ENCODE data around the gene OR52K1. TPM values are rescaled to one million over a fixed set of nuclear protein-coding genes. Genes with fewer than 3 reads are reported as not detected.
"Not testable (repeated sequence)": the region's sequence is repeated elsewhere in the genome, so short reads cannot be mapped to it uniquely, and the experiment has no call there.

OR52K1 gene
- polyA plus RNA-seq, 1 donor = 0.25 TPM

DNA sequence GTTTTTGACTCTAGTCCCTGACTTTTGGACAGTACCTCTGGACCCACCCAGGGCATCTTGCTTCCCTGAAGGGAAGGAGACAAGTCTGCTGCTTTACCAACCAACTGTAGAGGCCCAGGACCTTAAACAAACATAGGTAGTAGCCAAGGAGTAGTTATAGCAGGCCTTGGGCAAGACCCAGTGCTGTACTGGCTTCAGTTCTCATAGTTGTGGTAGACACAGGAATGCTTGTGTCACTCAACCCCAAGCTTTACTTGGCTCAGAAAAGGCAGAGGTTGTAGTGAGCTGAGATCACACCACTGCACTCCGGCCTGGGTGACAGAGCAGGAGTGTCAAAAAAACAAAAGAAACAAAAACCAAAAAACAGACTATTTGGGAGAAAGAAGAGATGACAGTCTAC is 41.2 kb downstream of the OR52K1 start:
- Histone ChIP-seq H3K9me3 (ENCODE audit: control insufficient read depth, low read depth, low read length) (no peaks in the 10 kb centered on the region), H3K27ac (ENCODE audit: low read length) (no peak overlapping the region), H3K36me3 (ENCODE audit: control insufficient read depth, insufficient read depth, low read length) (no peaks in the 10 kb centered on the region), H3K4me3 (ENCODE audit: low read length) (no peak overlapping the region), H3K4me1 (ENCODE audit: control insufficient read depth, insufficient read depth, low read length) (no peaks in the 10 kb centered on the region), H3K27me3 (ENCODE audit: control insufficient read depth, insufficient read depth, low read length) (no peaks in the 10 kb centered on the region)
- no CpG with 5 or more reads among the region's 1 CpG for WGBS (ENCODE audit: insufficient coverage, low lambda C conversion rate)
- DNase-seq = no peak

GRCh38 chr11:4527926-4528325 is 45.5 kb downstream of the OR52K1 start:
- no peak overlapping the region for H3K27ac ChIP-seq (ENCODE audit: low read length)
- WGBS (ENCODE audit: insufficient coverage, low lambda C conversion rate) = no CpG with 5 or more reads among the region's 2 CpGs
- H3K27me3 ChIP-seq (ENCODE audit: control insufficient read depth, insufficient read depth, low read length) = no peaks in the 10 kb centered on the region
- H3K4me1 ChIP-seq (ENCODE audit: control insufficient read depth, insufficient read depth, low read length) = no peaks in the 10 kb centered on the region
- no peak for DNase-seq
- no peak overlapping the region for H3K4me3 ChIP-seq (ENCODE audit: low read length)
- H3K9me3 ChIP-seq (ENCODE audit: control insufficient read depth, low read depth, low read length) = no peaks in the 10 kb centered on the region
- H3K36me3 ChIP-seq (ENCODE audit: control insufficient read depth, insufficient read depth, low read length) = no peaks in the 10 kb centered on the region

- not testable (repeated sequence) for H3K27me3 ChIP-seq (ENCODE audit: control insufficient read depth, insufficient read depth, low read length); H3K9me3 ChIP-seq (ENCODE audit: control insufficient read depth, low read depth, low read length); H3K27ac ChIP-seq (ENCODE audit: low read length); H3K4me3 ChIP-seq (ENCODE audit: low read length); DNase-seq; H3K36me3 ChIP-seq (ENCODE audit: control insufficient read depth, insufficient read depth, low read length); H3K4me1 ChIP-seq (ENCODE audit: control insufficient read depth, insufficient read depth, low read length)
- WGBS (ENCODE audit: insufficient coverage, low lambda C conversion rate) = no CpG with 5 or more reads among the region's 11 CpGs
Observed at GRCh38 chr11:4531686-4532085, 49.2 kb downstream of the OR52K1 start.

- Histone ChIP-seq H3K4me3 (ENCODE audit: low read length) (no peak overlapping the region), H3K36me3 (ENCODE audit: control insufficient read depth, insufficient read depth, low read length) (no peaks in the 10 kb centered on the region), H3K9me3 (ENCODE audit: control insufficient read depth, low read depth, low read length) (no peaks in the 10 kb centered on the region), H3K27me3 (ENCODE audit: control insufficient read depth, insufficient read depth, low read length) (no peaks in the 10 kb centered on the region), H3K27ac (ENCODE audit: low read length) (no peak overlapping the region), H3K4me1 (ENCODE audit: control insufficient read depth, insufficient read depth, low read length) (no peaks in the 10 kb centered on the region)
- WGBS (ENCODE audit: insufficient coverage, low lambda C conversion rate) = 88% methylated on average over 1 of the region's 3 CpGs
- DNase-seq = peak; percentile 16 to 26
Observed at GRCh38 chr11:4539603-4540219, 57.3 kb downstream of the OR52K1 start.

- DNase-seq = no peak
- no CpG with 5 or more reads among the region's 1 CpG for WGBS (ENCODE audit: insufficient coverage, low lambda C conversion rate)
- H3K27ac ChIP-seq (ENCODE audit: low read length) = no peak overlapping the region
- no peaks in the 10 kb centered on the region for H3K27me3 ChIP-seq (ENCODE audit: control insufficient read depth, insufficient read depth, low read length)
- no peaks in the 10 kb centered on the region for H3K36me3 ChIP-seq (ENCODE audit: control insufficient read depth, insufficient read depth, low read length)
- no peaks in the 10 kb centered on the region for H3K4me1 ChIP-seq (ENCODE audit: control insufficient read depth, insufficient read depth, low read length)
- H3K4me3 ChIP-seq (ENCODE audit: low read length) = no peak overlapping the region
- no peaks in the 10 kb centered on the region for H3K9me3 ChIP-seq (ENCODE audit: control insufficient read depth, low read depth, low read length)
Observed at GRCh38 chr11:4541071-4541470, 58.6 kb downstream of the OR52K1 start.

Other genes starting within 250 kb of the OR52K1 start
- gene OR52B4, start 114.3 kb upstream of the OR52K1 start, polyA plus RNA-seq = not detected
- gene TRIM21, start 88.9 kb upstream of the OR52K1 start, polyA plus RNA-seq = 48.5 TPM
- 0.04 TPM for gene OR52K2, start 33.4 kb upstream of the OR52K1 start, polyA plus RNA-seq
- gene OR52M1, start 62.5 kb downstream of the OR52K1 start, polyA plus RNA-seq = not detected
- gene OR52I2, start 99.1 kb downstream of the OR52K1 start, polyA plus RNA-seq = 0.03 TPM
- gene OR52I1, start 111.4 kb downstream of the OR52K1 start, polyA plus RNA-seq = 0.03 TPM
- gene TRIM68, start 125.6 kb downstream of the OR52K1 start, polyA plus RNA-seq = 19.8 TPM
- 0.01 TPM for gene OR51D1, start 154.8 kb downstream of the OR52K1 start, polyA plus RNA-seq
- gene OR51E1, start 161.3 kb downstream of the OR52K1 start, polyA plus RNA-seq = 3.0 TPM
- gene OR51E2, start 215.2 kb downstream of the OR52K1 start, polyA plus RNA-seq = 0.34 TPM
- gene MMP26, start 222.1 kb downstream of the OR52K1 start, polyA plus RNA-seq = not detected